ENCODE data around the gene GRM8. TPM values are rescaled to one million over a fixed set of nuclear protein-coding genes. Genes with fewer than 3 reads are reported as not detected.

Gene GRM8
- total RNA-seq, 1 donor from 2014 or later: not detected

DNA sequence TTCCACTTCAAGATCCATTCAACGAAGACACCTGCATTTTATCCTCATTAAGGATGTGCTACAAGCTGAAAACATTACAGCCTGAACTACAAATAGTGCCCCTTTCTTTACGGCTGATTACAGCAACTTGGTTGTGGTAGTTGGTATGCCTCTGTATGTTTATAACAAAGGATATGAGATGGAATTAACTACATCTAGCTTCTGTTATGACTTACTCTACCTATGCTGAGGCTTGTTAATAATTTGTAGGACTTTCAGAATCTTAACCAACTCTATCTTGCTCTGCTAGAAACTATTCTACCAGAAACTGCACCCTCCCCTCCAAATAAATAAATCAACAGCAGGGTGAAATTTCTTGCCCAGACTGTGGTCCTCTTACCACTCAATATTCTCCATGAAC is 448.1 kb downstream of the GRM8 start:
- no peak for DNase-seq

GRCh38 chr7:126803990-126804389 is 448.8 kb downstream of the GRM8 start:
- DNase-seq: no peak

DNA sequence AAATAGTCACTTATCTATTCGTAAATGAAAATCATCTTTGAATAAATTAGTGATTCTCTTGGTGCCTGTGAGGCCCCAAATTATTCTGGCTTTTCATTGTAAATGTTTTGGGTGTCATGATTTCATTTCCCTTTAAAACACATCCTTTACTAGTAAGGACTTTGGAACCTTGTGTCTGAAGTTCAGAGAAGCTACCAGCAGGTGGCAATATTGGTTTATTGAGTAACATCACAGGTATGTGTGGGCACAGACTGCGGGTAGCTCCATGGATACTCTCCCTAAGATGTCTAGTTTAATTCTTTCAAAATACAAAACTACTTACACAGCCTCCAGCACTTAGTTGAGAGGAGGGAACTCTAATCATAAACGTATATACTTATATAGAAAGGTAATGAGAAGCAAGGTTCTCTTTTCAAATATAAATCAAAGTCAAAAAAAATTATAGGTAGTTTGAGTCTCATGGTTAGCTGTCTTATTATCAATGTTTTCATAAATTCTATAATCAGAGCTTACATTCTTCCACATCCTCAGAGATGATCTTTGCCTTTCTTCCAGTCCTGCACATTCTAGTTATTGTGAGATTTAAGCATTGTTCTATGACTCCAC is 449.6 kb downstream of the GRM8 start:
- DNase-seq: peak; percentile 82

DNA sequence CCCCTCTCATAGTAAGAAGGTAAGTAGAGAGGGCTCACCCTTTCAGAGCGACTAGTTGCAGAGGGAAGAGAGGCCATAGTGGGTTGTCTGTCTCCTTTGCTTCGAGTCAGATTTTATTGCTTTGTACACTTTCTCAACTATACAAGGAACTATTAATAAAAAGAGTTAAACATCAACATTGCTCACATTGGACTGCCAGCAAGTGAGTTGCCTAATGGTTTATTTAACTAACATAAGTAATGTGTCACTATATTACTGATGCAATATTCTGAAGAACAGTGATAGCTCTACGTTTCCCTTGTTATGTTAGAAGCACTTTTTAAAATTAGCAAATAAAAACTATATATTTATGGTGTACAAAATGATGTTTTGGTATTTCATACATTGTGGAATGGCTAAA is 451.0 kb downstream of the GRM8 start:
- no peak for DNase-seq

GRCh38 chr7:126799541-126799940 is 453.2 kb downstream of the GRM8 start:
- DNase-seq: no peak

GRCh38 chr7:126792521-126792920 is 460.2 kb downstream of the GRM8 start:
- no peak for DNase-seq

GRCh38 chr7:126791306-126791705 is 461.4 kb downstream of the GRM8 start:
- no peak for DNase-seq

- peak; percentile 2 for DNase-seq
Observed at GRCh38 chr7:126790763-126791162, 462.0 kb downstream of the GRM8 start.

DNA sequence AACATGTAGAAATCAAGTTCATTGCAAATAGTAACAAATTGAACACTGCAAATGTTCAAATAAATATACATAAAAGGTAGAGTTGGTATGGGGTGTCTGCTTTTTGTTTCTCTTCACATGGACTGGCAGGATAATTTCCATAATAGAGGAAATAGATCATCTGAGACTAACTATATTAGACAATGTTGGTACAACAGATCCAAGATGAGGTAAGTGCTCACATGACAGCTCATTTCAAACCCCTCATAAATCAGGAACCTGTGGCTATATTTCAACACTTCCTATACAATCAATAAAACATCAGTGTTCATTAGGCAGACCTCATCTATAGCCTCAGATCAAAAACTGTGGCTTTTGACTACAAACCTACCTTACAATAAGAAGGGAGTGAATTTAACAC is 469.1 kb downstream of the GRM8 start:
- no peak for DNase-seq

DNA sequence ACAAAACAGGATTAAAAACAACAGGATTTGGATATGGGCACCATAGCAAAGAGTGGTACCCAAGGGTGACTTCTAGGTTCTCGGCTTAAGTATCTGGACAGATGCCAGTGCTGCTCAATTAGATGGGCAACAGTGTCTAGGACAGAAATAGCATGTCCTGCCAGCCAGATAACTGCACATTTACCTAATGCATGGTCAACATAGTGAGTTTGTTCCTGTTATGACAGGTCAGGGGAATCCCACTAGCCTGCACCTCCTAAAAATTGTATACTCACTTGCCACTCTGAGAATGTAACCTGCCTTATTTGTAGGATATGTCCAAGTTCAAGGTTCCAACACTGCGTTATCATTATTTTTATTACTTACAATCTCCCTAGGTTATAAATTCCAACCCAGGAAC is 471.7 kb downstream of the GRM8 start:
- DNase-seq: no peak

- no peak for DNase-seq
Observed at GRCh38 chr7:126778101-126778500, 474.6 kb downstream of the GRM8 start.

DNA sequence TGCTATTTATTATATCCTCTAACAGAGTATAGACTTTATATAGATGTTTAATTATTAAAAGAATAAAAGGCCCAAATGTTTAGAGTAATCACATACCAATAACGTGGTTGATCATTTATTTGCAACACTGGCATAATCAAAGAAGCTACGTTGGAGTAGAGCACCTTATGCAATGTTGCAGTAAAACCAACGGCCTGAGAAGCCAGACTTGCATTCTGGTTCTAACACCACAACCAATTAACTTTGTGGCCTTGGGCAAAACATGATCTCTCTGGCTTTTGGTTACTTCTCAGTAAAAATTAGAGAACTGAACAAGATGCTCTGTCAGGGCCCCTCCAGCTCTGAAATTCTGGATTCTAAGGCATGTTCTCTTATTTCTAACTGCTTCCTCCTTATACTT is 476.2 kb downstream of the GRM8 start:
- no peak for DNase-seq

GRCh38 chr7:126774077-126774476 is 478.7 kb downstream of the GRM8 start:
- no peak for DNase-seq

- no peak for DNase-seq
Observed at GRCh38 chr7:126768836-126769235, 483.9 kb downstream of the GRM8 start.

DNA sequence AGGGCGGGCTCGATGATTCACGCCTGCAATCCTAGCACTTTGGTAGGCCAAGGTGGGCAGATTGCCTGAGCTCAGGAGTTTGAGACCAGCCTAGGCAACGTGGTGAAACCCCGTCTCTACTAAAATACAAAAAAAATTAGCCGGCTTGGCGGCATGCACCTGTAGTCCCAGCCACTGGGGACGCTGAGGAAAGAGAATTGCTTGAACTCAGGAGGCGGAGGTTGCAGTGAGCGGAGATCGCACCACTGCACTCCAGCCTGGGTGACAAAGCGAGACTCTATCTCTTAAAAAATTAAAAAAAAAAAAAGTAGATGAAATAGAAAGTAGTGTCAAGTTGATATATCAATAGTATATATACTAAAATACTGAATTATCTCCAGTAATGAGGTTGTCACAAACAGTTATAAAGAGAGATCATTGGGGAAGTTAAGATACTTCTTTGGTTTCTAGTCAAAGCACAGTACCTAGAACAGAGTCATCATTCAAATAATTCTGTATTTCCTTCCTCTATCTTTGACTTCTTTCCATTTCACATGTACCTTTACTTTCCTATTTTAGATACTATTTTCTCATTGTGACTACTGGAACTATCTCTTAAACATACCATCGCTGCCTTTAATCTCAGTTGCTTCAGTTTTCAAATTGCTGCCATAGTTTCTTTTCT is 491.7 kb downstream of the GRM8 start:
- DNase-seq: no peak

DNA sequence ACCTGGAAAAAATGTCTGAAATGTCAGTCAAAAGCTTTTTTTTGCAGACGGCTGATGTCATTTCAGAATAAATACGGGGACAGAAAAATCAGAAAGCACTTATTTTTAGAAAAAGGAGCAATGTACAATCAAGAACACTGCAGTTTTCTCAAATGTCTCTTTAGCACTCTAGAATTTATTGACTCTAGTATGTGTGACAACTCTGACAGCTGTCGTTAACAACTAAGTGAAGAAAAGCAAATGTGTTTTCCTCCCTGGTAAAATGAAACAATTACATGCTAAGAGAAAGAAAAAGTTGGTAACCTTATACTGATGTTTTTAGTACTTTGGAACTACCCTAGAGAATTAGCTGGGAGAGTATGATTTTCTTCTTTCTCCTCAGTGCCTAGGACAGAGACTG is 497.4 kb downstream of the GRM8 start:
- DNase-seq: no peak

DNA sequence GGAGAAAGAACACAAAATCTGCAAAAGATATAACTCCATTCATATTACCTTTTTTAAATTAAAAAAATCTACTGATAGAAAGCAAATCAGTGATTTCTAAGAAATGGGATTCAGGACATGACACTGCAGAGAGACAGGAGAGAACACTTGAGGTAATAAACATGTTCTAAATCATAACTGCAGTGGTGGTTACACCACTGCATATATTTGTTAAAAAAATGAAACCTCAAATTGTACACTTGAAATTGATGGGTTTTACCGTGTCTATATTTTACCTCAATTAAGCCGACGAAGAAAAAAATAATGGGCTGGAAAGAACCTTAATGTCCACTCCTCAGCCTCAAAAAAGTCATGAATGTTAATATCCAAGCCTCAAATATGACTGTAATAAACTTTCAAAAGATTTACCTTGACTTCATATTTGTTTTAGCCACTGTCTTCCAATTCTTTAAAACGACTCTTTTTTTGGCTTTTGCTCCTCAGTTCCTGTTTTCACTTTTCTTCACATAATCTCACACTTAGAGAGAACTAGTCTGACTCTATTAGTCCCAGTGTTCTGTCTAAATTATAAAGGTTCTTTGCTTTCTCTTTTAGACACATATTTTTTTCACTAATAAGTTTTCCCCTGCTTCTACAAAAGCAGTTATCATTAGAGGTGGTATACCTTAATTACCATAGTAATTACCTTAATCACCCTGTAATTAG is 502.4 kb downstream of the GRM8 start:
- DNase-seq: no peak

DNA sequence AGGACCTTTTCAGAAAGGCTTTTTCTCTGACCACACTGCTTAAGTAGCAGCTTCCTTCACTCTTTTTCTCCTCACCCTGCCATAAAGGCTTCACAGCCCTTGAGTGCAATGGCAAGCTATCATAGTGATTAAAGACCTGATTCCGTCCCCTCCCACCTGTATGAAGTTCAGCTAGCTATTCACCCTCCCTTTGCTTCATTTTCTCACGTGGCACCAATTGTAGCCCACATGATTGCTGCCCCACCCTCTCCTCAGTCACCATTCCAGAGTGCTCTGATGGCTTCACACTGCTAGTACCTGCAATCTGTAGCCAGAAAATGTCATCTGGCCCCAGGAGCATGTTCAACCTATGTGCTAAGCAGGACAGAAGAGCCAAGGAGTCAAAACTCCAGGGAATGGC is 523.8 kb downstream of the GRM8 start:
- DNase-seq: no peak

DNA sequence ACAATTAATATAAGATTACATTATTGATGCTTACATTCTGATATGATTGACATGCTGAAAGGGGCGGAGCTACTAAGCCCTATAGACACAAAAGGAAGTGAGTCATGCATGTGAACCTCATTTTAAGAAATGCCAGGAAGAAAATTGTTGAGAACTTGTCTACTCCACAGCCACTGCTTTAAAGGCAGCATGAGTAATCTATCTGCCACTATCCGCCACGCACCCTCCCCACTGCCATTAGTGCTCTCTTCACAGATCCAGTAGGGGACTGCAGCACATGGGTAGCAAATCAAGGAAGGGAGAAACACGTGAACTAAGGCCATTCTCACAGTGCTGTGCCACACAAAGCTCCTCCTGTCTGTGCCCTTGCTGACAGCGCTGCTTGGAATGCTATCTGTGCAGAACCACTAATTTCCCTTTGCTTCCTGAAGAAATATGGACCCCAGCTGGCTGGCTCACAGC is 524.8 kb downstream of the GRM8 start:
- DNase-seq: peak; percentile 64

- DNase-seq: peak; percentile 59
Observed at GRCh38 chr7:126723966-126724544, 528.7 kb downstream of the GRM8 start.

GRCh38 chr7:126720232-126720631 is 532.5 kb downstream of the GRM8 start:
- DNase-seq: no peak

- DNase-seq: no peak
Observed at GRCh38 chr7:126718419-126718818, 534.3 kb downstream of the GRM8 start.

DNA sequence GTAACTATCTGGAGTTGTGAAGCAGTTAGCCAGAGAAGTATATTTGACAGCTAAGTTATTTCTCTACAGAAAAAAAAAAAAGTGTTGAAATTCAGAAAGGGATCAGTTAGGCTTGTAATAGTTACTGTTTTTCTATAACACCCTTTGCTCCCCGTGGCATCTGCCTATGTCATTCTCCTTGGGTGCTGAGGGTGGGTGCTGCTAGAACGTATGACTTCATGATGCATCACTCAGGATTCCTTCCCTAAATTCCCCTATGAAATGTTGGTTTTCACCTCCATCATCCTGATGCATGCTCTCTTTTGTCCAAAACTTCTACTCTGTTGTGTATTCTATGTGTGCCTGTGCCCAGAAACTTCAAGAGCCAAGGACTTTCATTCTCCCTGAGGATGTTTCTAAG is 536.4 kb downstream of the GRM8 start:
- no peak for DNase-seq

DNA sequence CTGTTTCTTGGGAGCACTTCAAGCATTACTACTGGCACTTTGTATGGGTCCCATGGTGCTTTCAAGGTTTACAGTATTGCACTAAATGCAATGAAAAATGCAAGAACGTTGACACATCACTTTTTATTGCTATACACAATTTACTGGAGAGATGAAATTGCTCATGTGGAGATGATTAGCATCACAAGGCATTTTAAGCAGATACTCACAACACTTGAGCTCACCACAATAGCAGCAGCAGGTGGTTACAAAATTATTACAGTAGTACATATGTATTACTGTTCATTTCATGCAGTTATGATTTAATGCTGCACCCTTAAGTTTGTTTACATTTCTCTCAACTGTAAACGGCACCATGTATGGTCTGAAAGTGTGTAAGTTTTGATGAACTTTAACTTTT is 537.7 kb downstream of the GRM8 start:
- DNase-seq: no peak

All from dermis blood vessel endothelial cell (primary cell).